ENCODE results near the gene ARMC9.

GRCh38 chr2:231297108-231297908 lies 98.9 kb downstream of the ARMC9 start:
- TF ChIP-seq, protein P1, sequence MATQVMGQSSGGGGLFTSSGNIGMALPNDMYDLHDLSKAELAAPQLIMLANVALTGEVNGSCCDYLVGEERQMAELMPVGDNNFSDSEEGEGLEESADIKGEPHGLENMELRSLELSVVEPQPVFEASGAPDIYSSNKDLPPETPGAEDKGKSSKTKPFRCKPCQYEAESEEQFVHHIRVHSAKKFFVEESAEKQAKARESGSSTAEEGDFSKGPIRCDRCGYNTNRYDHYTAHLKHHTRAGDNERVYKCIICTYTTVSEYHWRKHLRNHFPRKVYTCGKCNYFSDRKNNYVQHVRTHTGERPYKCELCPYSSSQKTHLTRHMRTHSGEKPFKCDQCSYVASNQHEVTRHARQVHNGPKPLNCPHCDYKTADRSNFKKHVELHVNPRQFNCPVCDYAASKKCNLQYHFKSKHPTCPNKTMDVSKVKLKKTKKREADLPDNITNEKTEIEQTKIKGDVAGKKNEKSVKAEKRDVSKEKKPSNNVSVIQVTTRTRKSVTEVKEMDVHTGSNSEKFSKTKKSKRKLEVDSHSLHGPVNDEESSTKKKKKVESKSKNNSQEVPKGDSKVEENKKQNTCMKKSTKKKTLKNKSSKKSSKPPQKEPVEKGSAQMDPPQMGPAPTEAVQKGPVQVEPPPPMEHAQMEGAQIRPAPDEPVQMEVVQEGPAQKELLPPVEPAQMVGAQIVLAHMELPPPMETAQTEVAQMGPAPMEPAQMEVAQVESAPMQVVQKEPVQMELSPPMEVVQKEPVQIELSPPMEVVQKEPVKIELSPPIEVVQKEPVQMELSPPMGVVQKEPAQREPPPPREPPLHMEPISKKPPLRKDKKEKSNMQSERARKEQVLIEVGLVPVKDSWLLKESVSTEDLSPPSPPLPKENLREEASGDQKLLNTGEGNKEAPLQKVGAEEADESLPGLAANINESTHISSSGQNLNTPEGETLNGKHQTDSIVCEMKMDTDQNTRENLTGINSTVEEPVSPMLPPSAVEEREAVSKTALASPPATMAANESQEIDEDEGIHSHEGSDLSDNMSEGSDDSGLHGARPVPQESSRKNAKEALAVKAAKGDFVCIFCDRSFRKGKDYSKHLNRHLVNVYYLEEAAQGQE (IDR thresholded peaks at IDR 0.05; ENCODE audit: insufficient read depth in 1 of 2, low read depth in 2 of 2, low read length in 2 of 2), result no peak
- TF ChIP-seq TAF1 (IDR thresholded peaks at IDR 0.05; ENCODE audit: borderline replicate concordance, insufficient read depth, low read length) (no peak), POLR2AphosphoS5 (IDR thresholded peaks at IDR 0.05; ENCODE audit: low read depth, low read length) (no peak), SIN3A (IDR thresholded peaks at IDR 0.05; ENCODE audit: borderline replicate concordance, insufficient read depth, low read length) (no peak), FOXP2 (optimal IDR thresholded peaks at IDR 0.05; ENCODE audit: borderline replicate concordance, extremely low read depth, extremely low read length, insufficient read depth) (peak; percentile 14)

Measured in PFSK-1 (cell line).